MCF 10A (cell line): ENCODE measurements around the gene PROCR. TPM values are rescaled to one million over a fixed set of nuclear protein-coding genes. Genes with fewer than 3 reads are reported as not detected.

ENCODE experiments used
- BruUV-seq: library from RNA; stranded (reverse); fragments of 400-500 nt; replicated peaks from 2 replicates; lab custom pipeline; 2021; lab: Mats Ljungman, UMichigan
- CTCF ChIA-PET: fragments of 300-600 bp; sonication (Branson Sonifier 250); formaldehyde crosslinking; extraction: SDS; loops from one replicate; lab custom pipeline; 2021; ENCODE audit warnings: antibody characterized with exemption, inconsistent platforms; lab: Yijun Ruan, JAX
- POLR2A ChIA-PET: fragments of 300-600, 350-650 bp; sonication (Branson Sonifier 250); formaldehyde crosslinking; extraction: SDS; loops from one replicate; lab custom pipeline; 2020; ENCODE audit warnings: antibody characterized with exemption, inconsistent platforms; lab: Yijun Ruan, JAX
- DNase-seq: peaks from one replicate; pipeline ENCODE4 v3.0.0-alpha.2; 2018; ENCODE audit not compliant: unreplicated experiment
- H3K27ac Mint-ChIP-seq: one replicate; pipeline ENCODE4 v1.8.0; 2022; ENCODE audit warnings: mild to moderate bottlenecking, low read depth, mixed read lengths; ENCODE audit not compliant: unreplicated experiment
- H3K27me3 Mint-ChIP-seq: one replicate; pipeline ENCODE4 v1.8.0; 2022; ENCODE audit warnings: mixed read lengths; ENCODE audit not compliant: insufficient read depth, unreplicated experiment
- H3K36me3 Mint-ChIP-seq: one replicate; pipeline ENCODE4 v1.8.0; 2022; ENCODE audit warnings: mild to moderate bottlenecking, moderate library complexity, mixed read lengths; ENCODE audit not compliant: insufficient read depth, unreplicated experiment
- H3K4me1 Mint-ChIP-seq: one replicate; pipeline ENCODE4 v1.8.0; 2022; ENCODE audit warnings: mixed read lengths; ENCODE audit not compliant: insufficient read depth, unreplicated experiment
- H3K4me3 Mint-ChIP-seq: one replicate; pipeline ENCODE4 v1.8.0; 2022; ENCODE audit warnings: mild to moderate bottlenecking, moderate library complexity, mixed read lengths; ENCODE audit not compliant: unreplicated experiment
- H3K9me3 Mint-ChIP-seq: one replicate; pipeline ENCODE4 v1.8.0; 2022; ENCODE audit warnings: mixed read lengths; ENCODE audit not compliant: unreplicated experiment
- CTCF ChIP-seq: fragments of 200-600 bp; IDR thresholded peaks from one replicate; pipeline ENCODE4 v1.8.0; 2022; ENCODE audit warnings: antibody characterized with exemption, mild to moderate bottlenecking; ENCODE audit not compliant: unreplicated experiment
- intact Hi-C: fragments of 100-400 bp; cut with micrococcal nuclease; formaldehyde crosslinking; loops from 2 replicates; pipeline ENCODE4 v1.14.1; 2022
- total RNA-seq: library from RNA; stranded (reverse); gene quantifications from 2 replicates; pipeline ENCODE4 v1.2.3, GENCODE V29; 2022

PROCR gene
- total RNA-seq, 1 experiment from 2014 or later = 34.6 TPM

DNA sequence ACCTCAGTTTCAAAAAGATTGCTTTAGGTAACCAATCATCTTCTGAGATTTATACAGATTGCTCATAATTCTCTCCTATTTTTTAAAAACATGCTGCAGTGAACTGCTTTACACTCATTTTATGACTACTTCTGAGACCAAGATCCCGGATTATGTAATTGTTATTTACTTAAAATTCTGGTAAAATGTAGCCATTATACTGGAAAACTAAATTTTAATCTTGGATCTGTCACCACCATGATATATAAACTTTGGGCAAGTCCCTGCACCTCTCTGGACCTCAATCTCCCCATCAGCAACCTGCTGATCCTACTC, 477 bp upstream of the PROCR start:
- TF ChIP-seq CTCF = no peak
- intact Hi-C loops = loop anchor here (1.0 kb wide), 1 partner anchor 24 kb away; the partner anchor contains the start of gene EDEM2
- ChIA-PET POLR2A (interaction anchor here (0.8 to 5.1 kb wide), 2 partner anchors 24 to 113 kb away, joined by 3 to 41 read pairs; partner anchors contain the start of genes EDEM2 and EIF6), CTCF (interaction anchor here (1.1 to 1.2 kb wide), 2 partner anchors 27 to 97 kb away, joined by 3 read pairs; no protein-coding TSS in a partner anchor)
- Mint-ChIP-seq H3K27ac (peak overlapping the region; percentile 77), H3K4me3 (peak overlapping the region; percentile 82), H3K27me3 (no peaks in the 10 kb centered on the region), H3K4me1 (peaks cover 26% of the 10 kb centered on the region), H3K36me3 (no peaks in the 10 kb centered on the region), H3K9me3 (no peaks in the 10 kb centered on the region)
- no peak for DNase-seq
- no TSS peak for BruUV-seq

GRCh38 chr20:35172434-35172806, 548 bp downstream of the PROCR start:
- intact Hi-C loops = no loop called here
- BruUV-seq = no TSS peak
- TF ChIP-seq CTCF = no peak
- Mint-ChIP-seq H3K4me1 (peaks cover 26% of the 10 kb centered on the region), H3K4me3 (peak overlapping the region; percentile 82), H3K27me3 (no peaks in the 10 kb centered on the region), H3K27ac (peak overlapping the region; percentile 77), H3K36me3 (no peaks in the 10 kb centered on the region), H3K9me3 (no peaks in the 10 kb centered on the region)
- ChIA-PET CTCF (interaction anchor here (0.7 kb wide), 1 partner anchor 354 kb away, joined by 3 read pairs; no protein-coding TSS in a partner anchor), POLR2A (interaction anchor here (0.6 to 5.1 kb wide), 5 partner anchors 10 to 274 kb away, joined by 3 to 41 read pairs (median 4); partner anchors contain the start of gene EDEM2)
- DNase-seq = no peak

DNA sequence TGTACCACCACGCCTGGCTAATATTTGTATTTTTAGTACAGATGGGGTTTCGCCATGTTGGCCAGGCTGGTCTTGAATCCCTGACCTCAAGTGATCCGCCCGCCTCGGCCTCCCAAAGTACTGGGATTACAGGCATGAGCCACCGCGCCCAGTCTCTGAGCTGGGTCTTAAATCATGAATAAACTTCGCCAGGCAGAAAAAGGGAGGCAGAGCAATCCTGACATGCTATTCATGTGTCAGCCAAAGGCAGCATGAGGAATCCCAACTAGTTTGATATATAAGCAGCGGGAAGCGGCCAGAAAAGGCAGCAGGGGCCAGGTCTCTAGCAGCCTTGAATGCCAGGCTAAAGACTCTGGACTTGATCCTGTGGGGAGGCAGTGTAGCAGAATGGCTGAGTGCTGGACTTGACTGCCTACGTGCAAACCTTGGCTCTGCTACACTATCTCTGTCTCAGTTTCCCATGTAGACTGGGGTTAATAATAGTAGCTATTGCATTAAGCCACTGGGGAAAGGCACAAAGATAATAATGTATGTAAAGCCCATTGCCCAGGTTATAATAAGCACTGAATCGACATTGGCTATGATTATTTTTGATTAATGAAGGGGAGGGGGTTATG, 1.8 kb downstream of the PROCR start:
- no TSS peak for BruUV-seq
- Mint-ChIP-seq H3K4me3 (no peak overlapping the region), H3K4me1 (peaks cover 26% of the 10 kb centered on the region), H3K27me3 (no peaks in the 10 kb centered on the region), H3K36me3 (no peaks in the 10 kb centered on the region), H3K27ac (no peak overlapping the region), H3K9me3 (no peaks in the 10 kb centered on the region)
- no peak for DNase-seq
- POLR2A ChIA-PET = interaction anchor here (0.6 to 5.1 kb wide), 2 partner anchors 26 to 276 kb away, joined by 3 to 41 read pairs; partner anchors contain the start of gene EDEM2
- intact Hi-C loops = no loop called here
- no peak for TF ChIP-seq CTCF
- CTCF ChIA-PET = interaction anchor here (0.6 to 1.5 kb wide), 2 partner anchors 35 to 222 kb away, joined by 3 to 5 read pairs; no protein-coding TSS in a partner anchor

- ChIA-PET POLR2A (interaction anchor here (0.7 kb wide), 1 partner anchor 1397 kb away, joined by 3 read pairs; no protein-coding TSS in a partner anchor), CTCF (interaction anchor here (0.6 to 1.5 kb wide), 2 partner anchors 18 to 34 kb away, joined by 4 to 5 read pairs; no protein-coding TSS in a partner anchor)
- H3K27me3 Mint-ChIP-seq = no peaks in the 10 kb centered on the region
- H3K9me3 Mint-ChIP-seq = no peaks in the 10 kb centered on the region
- TF ChIP-seq CTCF = no peak
- intact Hi-C loops = no loop called here
- no peak overlapping the region for H3K27ac Mint-ChIP-seq
- no peak overlapping the region for H3K4me3 Mint-ChIP-seq
- no TSS peak for BruUV-seq
- peaks cover 26% of the 10 kb centered on the region for H3K4me1 Mint-ChIP-seq
- H3K36me3 Mint-ChIP-seq = peaks cover 5% of the 10 kb centered on the region
- DNase-seq = no peak
Observed at GRCh38 chr20:35174458-35175216, 2.8 kb downstream of the PROCR start.
